Measurements from ENCODE around the gene SUSD6.

The SUSD6 gene

DNA sequence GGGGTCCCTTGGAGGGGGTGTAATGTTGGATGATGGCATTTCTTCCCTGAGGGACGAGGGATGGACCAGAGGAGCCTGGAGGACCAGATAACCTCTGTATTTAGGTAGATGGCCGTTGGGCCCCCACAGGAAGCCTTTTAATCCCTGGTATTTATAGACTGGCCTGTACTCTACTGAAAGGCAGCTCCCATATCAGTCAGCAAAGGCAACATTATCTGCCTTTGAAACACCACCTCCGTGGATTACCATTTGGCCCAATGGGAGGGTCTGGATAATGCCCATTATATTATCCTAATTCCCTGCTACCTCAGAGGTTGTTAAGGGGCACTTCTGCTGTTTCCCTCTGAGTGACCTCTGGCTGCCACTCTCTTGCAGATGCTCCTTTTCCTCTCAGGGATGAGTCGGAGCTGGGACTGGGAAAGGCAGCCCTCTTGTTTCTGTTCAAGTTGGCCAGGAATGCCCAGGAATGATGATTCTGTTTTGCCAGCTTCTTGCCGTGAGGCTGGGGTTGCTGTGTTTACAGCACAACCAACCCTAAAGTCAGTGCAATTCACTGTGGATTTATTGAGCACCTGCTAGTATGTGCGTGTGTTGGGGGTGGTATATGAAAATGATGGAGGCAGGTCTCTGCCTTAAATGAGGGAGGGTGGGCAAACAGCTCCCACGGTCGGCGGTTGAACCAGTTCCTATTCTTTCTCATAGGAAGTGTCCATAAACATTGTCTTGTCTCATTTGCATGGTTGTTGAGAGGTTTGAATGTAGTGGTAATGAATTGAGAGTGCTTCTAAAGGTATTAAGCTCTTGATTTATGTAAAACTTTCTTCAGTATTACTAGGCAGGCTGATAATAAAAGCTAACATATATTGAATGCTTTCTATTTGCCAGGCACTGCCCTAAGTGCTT, 18.1 kb downstream of the SUSD6 start:
- TF ChIP-seq, protein P1, sequence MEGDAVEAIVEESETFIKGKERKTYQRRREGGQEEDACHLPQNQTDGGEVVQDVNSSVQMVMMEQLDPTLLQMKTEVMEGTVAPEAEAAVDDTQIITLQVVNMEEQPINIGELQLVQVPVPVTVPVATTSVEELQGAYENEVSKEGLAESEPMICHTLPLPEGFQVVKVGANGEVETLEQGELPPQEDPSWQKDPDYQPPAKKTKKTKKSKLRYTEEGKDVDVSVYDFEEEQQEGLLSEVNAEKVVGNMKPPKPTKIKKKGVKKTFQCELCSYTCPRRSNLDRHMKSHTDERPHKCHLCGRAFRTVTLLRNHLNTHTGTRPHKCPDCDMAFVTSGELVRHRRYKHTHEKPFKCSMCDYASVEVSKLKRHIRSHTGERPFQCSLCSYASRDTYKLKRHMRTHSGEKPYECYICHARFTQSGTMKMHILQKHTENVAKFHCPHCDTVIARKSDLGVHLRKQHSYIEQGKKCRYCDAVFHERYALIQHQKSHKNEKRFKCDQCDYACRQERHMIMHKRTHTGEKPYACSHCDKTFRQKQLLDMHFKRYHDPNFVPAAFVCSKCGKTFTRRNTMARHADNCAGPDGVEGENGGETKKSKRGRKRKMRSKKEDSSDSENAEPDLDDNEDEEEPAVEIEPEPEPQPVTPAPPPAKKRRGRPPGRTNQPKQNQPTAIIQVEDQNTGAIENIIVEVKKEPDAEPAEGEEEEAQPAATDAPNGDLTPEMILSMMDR (IDR thresholded peaks at IDR 0.05; ENCODE audit: low read length, missing control alignments): no peak
- no peak for DNase-seq (ENCODE audit: low read depth)

GRCh38 chr14:69630360-69630759, 19.0 kb downstream of the SUSD6 start:
- no peak overlapping the region for H3K4me3 ChIP-seq (replicated peaks; ENCODE audit: low read depth, low read length)
- TF ChIP-seq, protein P1 (IDR thresholded peaks at IDR 0.05; ENCODE audit: low read length, missing control alignments): no peak
- DNase-seq (ENCODE audit: low read depth): no peak

More for the DNA sequence above, 18.1 kb downstream of the SUSD6 start:
- no peak overlapping the region for H3K4me3 ChIP-seq (replicated peaks; ENCODE audit: low read depth, low read length)

GRCh38 chr14:69631509-69631908, 20.1 kb downstream of the SUSD6 start:
- no peak overlapping the region for H3K4me3 ChIP-seq (replicated peaks; ENCODE audit: low read depth, low read length)
- no peak for DNase-seq (ENCODE audit: low read depth)
- TF ChIP-seq, protein P1 (IDR thresholded peaks at IDR 0.05; ENCODE audit: low read length, missing control alignments): no peak

DNA sequence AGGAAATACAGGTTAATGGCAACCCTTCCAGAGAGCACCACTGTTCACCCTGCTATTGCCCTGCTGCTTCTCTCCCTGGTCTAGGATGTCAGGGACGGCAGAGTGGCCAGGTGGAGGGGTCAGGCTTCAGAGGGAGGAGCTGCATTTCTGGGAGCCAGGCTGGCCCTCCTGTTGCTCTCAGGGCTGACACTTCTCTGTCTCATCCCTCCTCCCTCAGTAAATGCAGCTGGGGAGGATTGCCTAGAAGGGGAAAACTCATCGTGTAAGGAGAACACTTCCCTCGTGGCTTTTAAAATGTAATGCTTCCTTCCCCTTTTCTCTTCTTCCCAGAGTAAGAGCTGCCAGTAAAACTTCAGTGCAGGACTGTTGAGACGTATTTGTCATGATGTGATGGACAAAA, 20.8 kb downstream of the SUSD6 start:
- DNase-seq (ENCODE audit: low read depth): no peak
- TF ChIP-seq, protein P1 (IDR thresholded peaks at IDR 0.05; ENCODE audit: low read length, missing control alignments): no peak
- H3K4me3 ChIP-seq (replicated peaks; ENCODE audit: low read depth, low read length): no peak overlapping the region

- TF ChIP-seq, protein P1 (IDR thresholded peaks at IDR 0.05; ENCODE audit: low read length, missing control alignments): no peak
- no peak overlapping the region for H3K4me3 ChIP-seq (replicated peaks; ENCODE audit: low read depth, low read length)
- DNase-seq (ENCODE audit: low read depth): no peak
Measured at GRCh38 chr14:69632593-69633151, 21.3 kb downstream of the SUSD6 start.

DNA sequence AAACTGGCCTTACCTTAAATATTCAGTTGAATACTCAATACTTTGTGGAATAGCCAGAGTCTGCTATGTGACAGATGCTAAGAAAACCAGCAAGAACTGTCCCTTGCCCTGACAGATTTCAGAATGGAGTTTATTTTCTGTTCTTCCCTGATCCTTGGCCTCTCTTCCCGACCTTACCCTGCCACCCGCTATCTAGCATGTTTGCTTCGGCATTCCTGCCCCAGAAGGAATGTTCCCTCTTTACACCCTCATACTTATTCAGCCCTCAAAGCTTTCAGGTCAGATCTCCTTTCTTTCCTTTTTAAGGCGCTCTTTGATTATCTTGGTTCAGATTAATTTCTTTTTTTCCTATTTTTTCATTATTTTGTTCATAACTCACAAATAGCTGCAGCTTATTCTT, 21.8 kb downstream of the SUSD6 start:
- H3K4me3 ChIP-seq (replicated peaks; ENCODE audit: low read depth, low read length): no peak overlapping the region
- TF ChIP-seq, protein P1 (IDR thresholded peaks at IDR 0.05; ENCODE audit: low read length, missing control alignments): no peak

More for the DNA sequence above, 21.8 kb downstream of the SUSD6 start:
- no peak for DNase-seq (ENCODE audit: low read depth)
